Endometrial microvascular endothelial cells (primary cell): ENCODE results near the gene SUSD3. TPM values are rescaled to one million over a fixed set of nuclear protein-coding genes. Genes with fewer than 3 reads are reported as not detected.
"Not testable (repeated sequence)": the region's sequence is repeated elsewhere in the genome, so short reads cannot be mapped to it uniquely, and the experiment has no call there.

Source experiments
- in situ Hi-C: cut with HindIII; loops from 2 replicates; pipeline ENCODE4 v1.10.0; 2017; ENCODE audit warnings: low sequenced_read_pairs, low pct_unique_long_range_greater_than_20kb; ENCODE audit errors: inconsistent ontology term
- total RNA-seq: library from RNA; depleted of rRNA; stranded (reverse); fragments of >200 nt; gene quantifications from one replicate; pipeline ENCODE4 v1.2.3, GENCODE V29; 2015; ENCODE audit errors: inconsistent ontology term

SUSD3 gene
- total RNA-seq, 1 donor from 2014 or later, result not detected

DNA sequence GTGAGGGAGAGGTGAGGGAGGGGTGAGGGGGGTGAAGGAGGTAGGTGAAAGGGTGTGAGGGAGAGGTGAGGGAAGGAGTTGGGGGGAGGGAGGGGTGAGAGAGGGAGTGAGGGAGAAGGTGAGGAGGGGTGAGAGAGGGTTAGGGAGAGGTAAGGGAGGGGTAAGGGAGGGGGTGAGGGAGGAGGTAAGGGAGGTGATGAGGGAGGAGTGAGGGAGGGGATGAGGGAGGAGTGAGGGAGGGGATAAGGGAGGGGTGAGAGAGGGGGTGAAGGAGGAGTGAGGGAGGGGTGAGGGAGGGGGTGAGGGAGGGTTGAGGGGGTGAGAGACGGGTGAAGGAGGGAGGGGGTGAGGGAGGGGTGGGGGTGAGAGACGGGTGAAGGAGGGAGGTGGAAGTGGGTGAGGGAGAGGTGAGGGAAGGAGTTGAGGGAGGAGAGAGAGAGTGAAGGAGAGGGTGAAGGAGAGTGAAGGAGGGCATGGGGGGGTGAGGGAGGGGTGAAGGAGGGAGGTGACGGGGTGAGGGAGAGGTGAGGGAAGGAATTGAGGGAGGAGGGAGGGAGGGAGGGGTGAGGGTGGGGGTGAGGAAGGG lies 57.1 kb downstream of the SUSD3 start:
- in situ Hi-C loops, result no loop called here

GRCh38 chr9:93116072-93116961 lies 57.8 kb downstream of the SUSD3 start:
- in situ Hi-C loops, result no loop called here

DNA sequence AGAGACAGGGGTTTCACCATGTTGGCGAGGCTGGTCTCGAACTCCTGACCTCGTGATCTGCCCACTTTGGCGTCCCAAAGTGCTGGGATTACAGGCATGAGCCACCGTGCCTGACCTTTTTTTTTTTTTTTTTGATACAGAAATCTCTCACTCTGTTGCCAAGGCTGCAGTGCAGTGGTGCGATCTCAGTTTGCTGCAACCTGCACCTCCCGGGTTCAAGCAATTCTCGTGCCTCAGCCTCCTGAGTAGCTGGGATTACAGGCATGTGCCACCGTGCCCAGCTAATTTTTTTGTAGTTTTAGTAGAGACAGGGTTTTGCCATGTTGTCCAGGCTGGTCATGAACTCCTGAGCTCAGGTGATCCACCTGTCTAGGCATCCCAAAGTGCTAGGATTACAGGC lies 59.0 kb downstream of the SUSD3 start:
- in situ Hi-C loops, result not testable (repeated sequence)

DNA sequence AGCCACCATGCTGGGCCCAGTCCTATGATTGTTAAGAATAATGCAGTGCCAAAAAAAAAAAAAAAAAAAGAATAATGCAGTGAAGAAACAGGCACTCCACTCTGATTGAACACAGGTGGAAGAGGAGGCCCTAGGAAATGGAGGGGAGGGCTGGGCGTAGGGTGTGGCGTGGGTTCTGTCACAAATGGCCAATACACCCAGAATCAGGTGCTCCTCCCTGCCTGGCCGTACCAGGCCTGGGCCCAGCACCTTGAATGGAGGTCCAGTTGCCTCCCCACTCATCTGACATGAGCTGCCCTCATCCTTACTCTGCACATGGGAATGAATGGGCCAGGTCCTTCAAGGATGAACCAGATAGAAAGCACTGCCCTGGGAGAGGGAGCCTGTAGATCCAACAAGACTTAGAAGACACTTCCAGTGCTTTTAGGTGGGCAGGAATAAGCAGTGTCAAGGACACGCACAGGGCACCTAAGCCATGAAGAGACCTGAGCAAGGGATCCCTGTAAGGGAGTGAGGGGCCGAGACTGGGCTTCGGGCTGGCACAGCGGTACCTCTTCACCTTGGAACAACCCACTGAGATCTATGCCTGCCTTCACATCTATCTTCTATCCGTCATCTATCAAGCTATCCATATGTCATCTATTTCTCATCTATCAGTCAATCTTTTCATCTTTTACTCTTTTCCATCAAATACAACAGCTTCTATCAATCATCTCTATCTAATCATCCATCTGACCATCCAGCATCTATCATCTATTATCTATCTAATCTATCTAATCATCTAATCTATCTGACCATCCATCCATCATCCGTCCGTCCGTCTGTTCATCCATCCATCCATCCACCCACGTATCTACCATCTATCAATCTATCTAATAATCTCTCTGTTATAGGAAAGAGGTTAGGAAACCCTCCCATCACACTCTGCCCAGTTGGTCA lies 59.7 kb downstream of the SUSD3 start:
- in situ Hi-C loops, result no loop called here

DNA sequence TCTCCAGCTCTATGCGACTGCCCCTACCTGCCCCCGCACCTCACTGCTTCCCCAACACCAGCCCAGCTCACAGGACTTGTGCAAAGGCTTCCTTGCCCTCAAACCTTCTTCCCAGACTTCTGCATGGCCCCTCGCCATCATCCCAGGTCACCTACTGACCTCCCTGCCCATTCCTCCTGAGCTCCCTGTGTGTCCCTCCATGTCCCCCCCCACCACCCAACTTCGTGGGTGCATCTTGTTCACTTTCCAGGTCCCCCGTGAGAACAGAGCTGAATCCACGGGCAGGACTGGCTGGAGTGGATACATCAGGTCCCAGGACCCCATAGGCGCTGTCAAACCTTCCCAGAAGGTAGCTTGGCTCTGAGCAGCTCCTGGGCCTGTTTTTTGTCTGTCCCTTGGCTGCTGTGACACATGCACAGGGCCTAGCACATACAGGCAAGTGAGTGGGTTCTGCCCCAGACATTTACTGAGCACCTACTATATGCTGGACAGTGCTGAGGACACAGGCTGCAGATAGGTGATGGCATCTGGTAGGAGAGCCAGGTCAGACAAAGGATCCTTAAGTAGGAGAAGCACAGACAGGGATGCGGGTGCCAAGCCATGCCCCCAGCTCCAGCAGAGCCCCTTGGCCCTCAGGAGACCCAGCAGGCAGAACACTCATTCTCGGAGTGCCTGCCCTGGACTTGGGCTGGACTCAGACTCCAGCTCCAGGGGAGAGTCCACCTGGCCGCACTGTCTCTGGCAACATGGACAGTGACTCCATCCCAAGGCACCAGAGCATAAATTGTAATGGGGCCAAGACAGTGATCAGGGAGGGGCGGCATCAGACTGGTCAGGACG lies 60.6 kb downstream of the SUSD3 start:
- in situ Hi-C loops, result no loop called here

DNA sequence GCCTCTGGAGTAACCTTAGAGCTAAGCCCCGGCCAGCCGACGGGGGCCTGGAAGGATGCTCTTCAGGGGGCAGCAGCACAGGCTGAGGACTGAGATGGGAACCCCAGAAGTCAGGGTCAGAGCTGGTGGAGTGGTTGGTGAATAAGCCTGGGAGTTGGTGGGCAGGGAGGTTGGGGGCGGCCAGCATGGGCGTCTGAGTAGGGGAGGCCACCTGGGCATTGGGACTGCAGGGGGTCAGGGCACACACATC lies 61.1 kb downstream of the SUSD3 start:
- in situ Hi-C loops, result no loop called here

- in situ Hi-C loops, result no loop called here
Measured at GRCh38 chr9:93119953-93120845, 61.7 kb downstream of the SUSD3 start.

DNA sequence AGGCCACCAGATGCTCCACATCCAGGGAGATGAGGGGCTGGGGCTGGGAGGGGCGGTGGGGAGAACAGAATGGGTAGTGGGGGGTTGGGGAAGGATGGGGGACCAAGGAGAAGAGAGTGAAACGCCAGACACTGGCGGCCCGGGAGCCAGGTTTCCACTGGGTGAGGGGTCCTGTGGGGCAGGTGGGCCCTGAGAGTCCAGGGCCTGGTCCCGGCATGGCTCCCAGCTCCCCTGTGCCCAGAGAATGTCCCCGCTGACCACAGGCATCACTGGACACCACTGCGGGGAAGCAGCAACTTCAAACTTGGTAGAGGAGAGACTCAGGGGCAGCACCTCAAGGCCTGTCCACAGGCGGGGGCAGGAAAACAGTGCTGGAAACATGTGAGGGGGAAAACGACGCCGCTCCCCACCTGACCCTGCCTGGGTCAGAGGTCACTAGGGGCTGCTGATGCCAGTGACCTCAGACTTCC lies 62.4 kb downstream of the SUSD3 start:
- in situ Hi-C loops, result no loop called here

- in situ Hi-C loops, result no loop called here
Measured at GRCh38 chr9:93121316-93122241, 63.1 kb downstream of the SUSD3 start.

DNA sequence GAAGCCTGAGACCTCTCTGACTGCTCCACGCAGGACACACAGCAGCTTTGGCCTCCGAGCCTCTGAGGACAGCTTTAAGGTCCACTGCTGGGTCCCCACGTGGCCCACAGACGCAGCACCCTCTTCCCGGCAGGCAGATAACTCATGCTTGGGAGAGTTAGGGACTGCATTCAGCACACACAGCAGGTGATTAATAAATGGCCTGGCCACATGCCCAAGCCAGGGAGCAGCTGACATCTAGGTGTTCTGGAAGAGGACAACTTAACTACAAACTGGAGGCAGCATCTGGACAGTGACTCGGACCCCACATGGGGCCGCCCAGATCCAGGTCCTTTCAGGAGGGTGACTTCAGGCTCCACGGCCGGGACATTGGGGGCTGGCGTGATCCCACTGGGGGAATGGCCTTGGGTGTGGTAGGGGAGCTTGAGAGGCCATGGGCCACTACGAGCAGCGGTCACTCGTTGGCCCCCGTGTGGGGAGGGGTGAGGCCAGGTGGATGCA lies 64.3 kb downstream of the SUSD3 start:
- in situ Hi-C loops, result no loop called here

- in situ Hi-C loops, result no loop called here
Measured at GRCh38 chr9:93123561-93124283, 65.2 kb downstream of the SUSD3 start.

GRCh38 chr9:93124793-93125192 lies 66.3 kb downstream of the SUSD3 start:
- in situ Hi-C loops, result no loop called here

DNA sequence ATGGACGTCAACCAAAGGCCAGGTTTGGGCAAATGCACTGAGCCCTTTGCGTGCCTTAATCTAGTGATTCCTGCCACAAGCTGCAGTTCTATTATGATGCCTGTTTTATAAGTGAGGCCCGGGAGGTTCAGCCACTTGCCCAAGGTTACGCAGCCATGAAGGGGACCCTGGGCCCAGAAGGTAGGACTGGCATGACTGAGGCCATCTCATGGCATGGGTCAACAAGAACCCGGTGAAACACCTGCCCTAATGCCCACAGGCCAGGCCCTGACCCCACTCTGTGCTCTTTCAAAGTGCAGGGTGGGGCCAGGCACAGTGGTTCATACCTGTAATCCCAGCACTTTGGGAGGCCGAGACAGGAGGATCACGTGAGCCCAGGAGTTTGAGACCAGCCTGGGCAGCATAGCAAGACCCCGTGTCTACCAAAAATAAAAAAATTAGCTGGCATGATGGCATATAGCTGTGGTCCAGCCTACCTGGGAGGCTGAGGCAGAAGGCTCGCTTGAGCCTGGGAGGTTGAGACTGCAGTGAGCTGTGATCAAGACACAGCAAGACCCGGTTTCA lies 66.9 kb downstream of the SUSD3 start:
- in situ Hi-C loops, result no loop called here

GRCh38 chr9:93126151-93126781 lies 67.8 kb downstream of the SUSD3 start:
- in situ Hi-C loops, result no loop called here

- in situ Hi-C loops, result no loop called here
Measured at GRCh38 chr9:93126825-93127368, 68.4 kb downstream of the SUSD3 start.
